Activated CD4-positive, alpha-beta memory T cell treated with anti-CD3 and anti-CD28 coated beads for 36 hours (primary cell): ENCODE data around the gene RERE. TPM values are rescaled to one million over a fixed set of nuclear protein-coding genes. Genes with fewer than 3 reads are reported as not detected.
A peak's percentile ranks its signal among the peaks of the same experiment; 100 is the strongest.

Experiments
- CTCF ChIA-PET: fragments of 350-600 bp; sonication (Branson Sonifier 250); formaldehyde crosslinking; loops from one replicate; lab custom pipeline; 2021; ENCODE audit warnings: antibody characterized with exemption, inconsistent platforms; lab: Charles Lee
- POLR2A ChIA-PET: fragments of 350-600 bp; sonication (Branson Sonifier 250); formaldehyde crosslinking; loops from one replicate; lab custom pipeline; 2021; ENCODE audit warnings: antibody characterized with exemption; lab: Charles Lee
- DNase-seq: peaks from one replicate; pipeline ENCODE4 v3.0.0-alpha.2; 2020
- H3K27ac Mint-ChIP-seq: one replicate; pipeline ENCODE4 v1.8.0; 2021; ENCODE audit warnings: mixed read lengths
- H3K27me3 Mint-ChIP-seq: one replicate; pipeline ENCODE4 v1.8.0; 2021; ENCODE audit warnings: mixed read lengths
- H3K36me3 Mint-ChIP-seq: one replicate; pipeline ENCODE4 v1.8.0; 2021; ENCODE audit warnings: mixed read lengths
- H3K4me1 Mint-ChIP-seq: one replicate; pipeline ENCODE4 v1.8.0; 2021; ENCODE audit warnings: low read depth, mixed read lengths
- H3K4me3 Mint-ChIP-seq: one replicate; pipeline ENCODE4 v1.8.0; 2021; ENCODE audit warnings: mild to moderate bottlenecking, mixed read lengths
- H3K9me3 Mint-ChIP-seq: one replicate; pipeline ENCODE4 v1.8.0; 2021; ENCODE audit warnings: mixed read lengths
- intact Hi-C: fragments of 100-400 bp; cut with micrococcal nuclease; formaldehyde crosslinking; loops from one replicate; pipeline ENCODE4 v1.15.1; 2023
- total RNA-seq, 2 experiments: library from RNA; stranded (reverse); gene quantifications; one replicate each; pipeline ENCODE4 v1.2.3, GENCODE V29; 2021

Gene RERE
- total RNA-seq, 2 experiments from 2014 or later: 45.0 to 50.5 TPM

- CTCF ChIA-PET: interaction anchor here (1.2 to 1.7 kb wide), 2 partner anchors 19 to 21 kb away, joined by 3 to 8 read pairs; no protein-coding TSS in a partner anchor
- Mint-ChIP-seq H3K9me3 (no peaks in the 10 kb centered on the region), H3K27me3 (no peaks in the 10 kb centered on the region), H3K27ac (no peak overlapping the region), H3K4me3 (no peak overlapping the region), H3K36me3 (no peaks in the 10 kb centered on the region), H3K4me1 (peaks cover 69% of the 10 kb centered on the region)
- intact Hi-C loops: loop anchor here (10.0 kb wide), 1 partner anchor 446 kb away; the partner anchor contains the start of gene ENO1
- DNase-seq: no peak
- POLR2A ChIA-PET: no interaction called here
Measured at GRCh38 chr1:8428441-8428840, 389.0 kb downstream of the RERE start.

GRCh38 chr1:8427986-8428385 lies 389.5 kb downstream of the RERE start:
- no peak overlapping the region for H3K4me3 Mint-ChIP-seq
- no peaks in the 10 kb centered on the region for H3K36me3 Mint-ChIP-seq
- no peaks in the 10 kb centered on the region for H3K27me3 Mint-ChIP-seq
- no peaks in the 10 kb centered on the region for H3K9me3 Mint-ChIP-seq
- no peak for DNase-seq
- POLR2A ChIA-PET: no interaction called here
- CTCF ChIA-PET: interaction anchor here (0.9 to 1.7 kb wide), 3 partner anchors 19 to 34 kb away, joined by 3 to 8 read pairs (median 3); no protein-coding TSS in a partner anchor
- H3K4me1 Mint-ChIP-seq: peaks cover 69% of the 10 kb centered on the region
- peak overlapping the region; percentile 15 for H3K27ac Mint-ChIP-seq
- intact Hi-C loops: loop anchor here (10.0 kb wide), 1 partner anchor 447 kb away; the partner anchor contains the start of gene ENO1

GRCh38 chr1:8427493-8427892 lies 389.9 kb downstream of the RERE start:
- H3K4me1 Mint-ChIP-seq: peaks cover 69% of the 10 kb centered on the region
- H3K36me3 Mint-ChIP-seq: no peaks in the 10 kb centered on the region
- H3K27me3 Mint-ChIP-seq: no peaks in the 10 kb centered on the region
- no peaks in the 10 kb centered on the region for H3K9me3 Mint-ChIP-seq
- no peak overlapping the region for H3K4me3 Mint-ChIP-seq
- H3K27ac Mint-ChIP-seq: peak overlapping the region; percentile 15
- POLR2A ChIA-PET: no interaction called here
- intact Hi-C loops: loop anchor here (10.0 kb wide), 1 partner anchor 447 kb away; the partner anchor contains the start of gene ENO1
- DNase-seq: no peak
- CTCF ChIA-PET: interaction anchor here (0.9 to 1.7 kb wide), 3 partner anchors 18 to 34 kb away, joined by 3 to 8 read pairs (median 3); no protein-coding TSS in a partner anchor

GRCh38 chr1:8426996-8427395 lies 390.4 kb downstream of the RERE start:
- POLR2A ChIA-PET: no interaction called here

GRCh38 chr1:8425781-8426161 lies 391.7 kb downstream of the RERE start:
- no peaks in the 10 kb centered on the region for H3K9me3 Mint-ChIP-seq
- POLR2A ChIA-PET: no interaction called here
- peaks cover 55% of the 10 kb centered on the region for H3K4me1 Mint-ChIP-seq
- no peak for DNase-seq
- H3K27me3 Mint-ChIP-seq: no peaks in the 10 kb centered on the region
- H3K27ac Mint-ChIP-seq: no peak overlapping the region
- no peaks in the 10 kb centered on the region for H3K36me3 Mint-ChIP-seq
- no peak overlapping the region for H3K4me3 Mint-ChIP-seq
- intact Hi-C loops: loop anchor here (2.0 to 10.0 kb wide), 4 partner anchors 17 to 449 kb away; partner anchors contain the start of gene ENO1
- CTCF ChIA-PET: no interaction called here

More at GRCh38 chr1:8426996-8427395, 390.4 kb downstream of the RERE start:
- Mint-ChIP-seq H3K27me3 (no peaks in the 10 kb centered on the region), H3K27ac (no peak overlapping the region), H3K36me3 (no peaks in the 10 kb centered on the region), H3K9me3 (no peaks in the 10 kb centered on the region), H3K4me3 (no peak overlapping the region), H3K4me1 (peaks cover 64% of the 10 kb centered on the region)
- CTCF ChIA-PET: interaction anchor here (0.7 to 1.1 kb wide), 3 partner anchors 17 to 33 kb away, joined by 3 read pairs; no protein-coding TSS in a partner anchor
- intact Hi-C loops: loop anchor here (10.0 kb wide), 1 partner anchor 448 kb away; the partner anchor contains the start of gene ENO1
- DNase-seq: no peak

- peak overlapping the region; percentile 96 for H3K27ac Mint-ChIP-seq
- CTCF ChIA-PET: interaction anchor here (0.9 to 1.0 kb wide), 2 partner anchors 16 to 92 kb away, joined by 3 to 5 read pairs; no protein-coding TSS in a partner anchor
- H3K36me3 Mint-ChIP-seq: no peaks in the 10 kb centered on the region
Measured at GRCh38 chr1:8425150-8425780, 392.2 kb downstream of the RERE start.

GRCh38 chr1:8424539-8425116 lies 392.8 kb downstream of the RERE start:
- CTCF ChIA-PET: interaction anchor here (0.8 to 1.3 kb wide), 5 partner anchors 15 to 410 kb away, joined by 3 to 5 read pairs (median 3); no protein-coding TSS in a partner anchor
- Mint-ChIP-seq H3K4me1 (peaks cover 45% of the 10 kb centered on the region), H3K9me3 (no peaks in the 10 kb centered on the region), H3K4me3 (peak overlapping the region; percentile 85), H3K27me3 (no peaks in the 10 kb centered on the region), H3K27ac (peak overlapping the region; percentile 96), H3K36me3 (no peaks in the 10 kb centered on the region)
- POLR2A ChIA-PET: interaction anchor here (0.6 to 3.5 kb wide), 7 partner anchors 21 to 453 kb away, joined by 3 to 10 read pairs (median 3); no protein-coding TSS in a partner anchor
- intact Hi-C loops: loop anchor here (1.0 to 10.0 kb wide), 9 partner anchors 16 to 450 kb away; partner anchors contain the start of gene ENO1
- DNase-seq: peak; percentile 66

More at GRCh38 chr1:8425150-8425780, 392.2 kb downstream of the RERE start:
- intact Hi-C loops: loop anchor here (2.0 to 10.0 kb wide), 4 partner anchors 16 to 450 kb away; partner anchors contain the start of gene ENO1
- H3K27me3 Mint-ChIP-seq: no peaks in the 10 kb centered on the region
- no peaks in the 10 kb centered on the region for H3K9me3 Mint-ChIP-seq
- peak overlapping the region; percentile 3 for H3K4me3 Mint-ChIP-seq
- peaks cover 50% of the 10 kb centered on the region for H3K4me1 Mint-ChIP-seq
- no peak for DNase-seq
- POLR2A ChIA-PET: interaction anchor here (1.0 to 1.5 kb wide), 5 partner anchors 21 to 452 kb away, joined by 3 to 6 read pairs (median 3); no protein-coding TSS in a partner anchor

GRCh38 chr1:8423692-8424538 lies 393.5 kb downstream of the RERE start:
- POLR2A ChIA-PET: interaction anchor here (0.6 to 3.5 kb wide), 7 partner anchors 20 to 453 kb away, joined by 3 to 10 read pairs (median 3); no protein-coding TSS in a partner anchor
- Mint-ChIP-seq H3K9me3 (no peaks in the 10 kb centered on the region), H3K4me3 (peak overlapping the region; percentile 85), H3K27me3 (no peaks in the 10 kb centered on the region), H3K36me3 (no peaks in the 10 kb centered on the region), H3K27ac (peak overlapping the region; percentile 96), H3K4me1 (peaks cover 41% of the 10 kb centered on the region)
- intact Hi-C loops: loop anchor here (1.0 to 10.0 kb wide), 9 partner anchors 15 to 451 kb away; partner anchors contain the start of gene ENO1
- peak; percentile 74 for DNase-seq
- CTCF ChIA-PET: interaction anchor here (0.8 to 1.3 kb wide), 4 partner anchors 15 to 409 kb away, joined by 3 to 5 read pairs (median 4); no protein-coding TSS in a partner anchor

- H3K9me3 Mint-ChIP-seq: no peaks in the 10 kb centered on the region
- POLR2A ChIA-PET: interaction anchor here (0.6 to 3.5 kb wide), 3 partner anchors 27 to 102 kb away, joined by 3 to 14 read pairs (median 10); no protein-coding TSS in a partner anchor
- CTCF ChIA-PET: interaction anchor here (1.2 to 5.6 kb wide), 2 partner anchors 14 to 280 kb away, joined by 4 to 33 read pairs; no protein-coding TSS in a partner anchor
Measured at GRCh38 chr1:8423269-8423691, 394.2 kb downstream of the RERE start.

GRCh38 chr1:8422510-8423268 lies 394.8 kb downstream of the RERE start:
- intact Hi-C loops: loop anchor here (1.0 to 10.0 kb wide), 6 partner anchors 40 to 452 kb away; partner anchors contain the start of gene ENO1
- peak; percentile 36 for DNase-seq
- no peak overlapping the region for H3K27ac Mint-ChIP-seq
- H3K9me3 Mint-ChIP-seq: no peaks in the 10 kb centered on the region
- no peaks in the 10 kb centered on the region for H3K27me3 Mint-ChIP-seq
- H3K4me1 Mint-ChIP-seq: peaks cover 33% of the 10 kb centered on the region
- H3K4me3 Mint-ChIP-seq: no peak overlapping the region
- peaks cover 8% of the 10 kb centered on the region for H3K36me3 Mint-ChIP-seq
- ChIA-PET CTCF (interaction anchor here (1.0 to 5.6 kb wide), 2 partner anchors 13 to 259 kb away, joined by 3 to 33 read pairs; no protein-coding TSS in a partner anchor), POLR2A (interaction anchor here (0.6 to 3.5 kb wide), 4 partner anchors 26 to 180 kb away, joined by 3 to 14 read pairs (median 6); no protein-coding TSS in a partner anchor)

More at GRCh38 chr1:8423269-8423691, 394.2 kb downstream of the RERE start:
- Mint-ChIP-seq H3K4me1 (peaks cover 38% of the 10 kb centered on the region), H3K27ac (no peak overlapping the region), H3K4me3 (no peak overlapping the region), H3K36me3 (peaks cover 5% of the 10 kb centered on the region), H3K27me3 (no peaks in the 10 kb centered on the region)
- peak; percentile 58 for DNase-seq
- intact Hi-C loops: loop anchor here (5.0 to 10.0 kb wide), 5 partner anchors 41 to 452 kb away; partner anchors contain the start of gene ENO1
